PFSK-1 (cell line): ENCODE measurements around the gene AMBRA1.

Experiments
- FOXP2 ChIP-seq: optimal IDR thresholded peaks from 2 replicates; pipeline ENCODE3; 2011; ENCODE audit warnings: borderline replicate concordance, control low read depth, inconsistent platforms; ENCODE audit not compliant: insufficient read depth; ENCODE audit errors: extremely low read length, extremely low read depth
- POLR2AphosphoS5 ChIP-seq: IDR thresholded peaks from 2 replicates; pipeline ENCODE4 v1.6.1; 2012; ENCODE audit warnings: low read depth, mild to moderate bottlenecking, control low read depth, low read length, moderate library complexity
- SIN3A ChIP-seq: IDR thresholded peaks from 2 replicates; pipeline ENCODE4 v1.6.1; 2012; ENCODE audit warnings: mild to moderate bottlenecking, low read length, moderate library complexity, borderline replicate concordance; ENCODE audit not compliant: insufficient read depth
- TAF1 ChIP-seq: IDR thresholded peaks from 2 replicates; pipeline ENCODE4 v1.6.1; 2012; ENCODE audit warnings: low read length, control low read depth, borderline replicate concordance; ENCODE audit not compliant: insufficient read depth
- TF ChIP-seq, protein P1 (sequence below), 2 experiments: IDR thresholded peaks; 2 replicates each; pipeline versions ENCODE4 v1.6.1 to v1.8.0; 2011 to 2012; ENCODE audit warnings: low read depth in 2 of 2, low read length in 2 of 2, control low read depth in 1 of 2, inconsistent platforms in 1 of 2, mild to moderate bottlenecking in 1 of 2, moderate library complexity in 1 of 2; ENCODE audit not compliant: insufficient read depth in 1 of 2

Gene AMBRA1

GRCh38 chr11:46364791-46365190 is 229.0 kb downstream of the AMBRA1 start:
- no peak for TF ChIP-seq TAF1
- TF ChIP-seq, protein P1, sequence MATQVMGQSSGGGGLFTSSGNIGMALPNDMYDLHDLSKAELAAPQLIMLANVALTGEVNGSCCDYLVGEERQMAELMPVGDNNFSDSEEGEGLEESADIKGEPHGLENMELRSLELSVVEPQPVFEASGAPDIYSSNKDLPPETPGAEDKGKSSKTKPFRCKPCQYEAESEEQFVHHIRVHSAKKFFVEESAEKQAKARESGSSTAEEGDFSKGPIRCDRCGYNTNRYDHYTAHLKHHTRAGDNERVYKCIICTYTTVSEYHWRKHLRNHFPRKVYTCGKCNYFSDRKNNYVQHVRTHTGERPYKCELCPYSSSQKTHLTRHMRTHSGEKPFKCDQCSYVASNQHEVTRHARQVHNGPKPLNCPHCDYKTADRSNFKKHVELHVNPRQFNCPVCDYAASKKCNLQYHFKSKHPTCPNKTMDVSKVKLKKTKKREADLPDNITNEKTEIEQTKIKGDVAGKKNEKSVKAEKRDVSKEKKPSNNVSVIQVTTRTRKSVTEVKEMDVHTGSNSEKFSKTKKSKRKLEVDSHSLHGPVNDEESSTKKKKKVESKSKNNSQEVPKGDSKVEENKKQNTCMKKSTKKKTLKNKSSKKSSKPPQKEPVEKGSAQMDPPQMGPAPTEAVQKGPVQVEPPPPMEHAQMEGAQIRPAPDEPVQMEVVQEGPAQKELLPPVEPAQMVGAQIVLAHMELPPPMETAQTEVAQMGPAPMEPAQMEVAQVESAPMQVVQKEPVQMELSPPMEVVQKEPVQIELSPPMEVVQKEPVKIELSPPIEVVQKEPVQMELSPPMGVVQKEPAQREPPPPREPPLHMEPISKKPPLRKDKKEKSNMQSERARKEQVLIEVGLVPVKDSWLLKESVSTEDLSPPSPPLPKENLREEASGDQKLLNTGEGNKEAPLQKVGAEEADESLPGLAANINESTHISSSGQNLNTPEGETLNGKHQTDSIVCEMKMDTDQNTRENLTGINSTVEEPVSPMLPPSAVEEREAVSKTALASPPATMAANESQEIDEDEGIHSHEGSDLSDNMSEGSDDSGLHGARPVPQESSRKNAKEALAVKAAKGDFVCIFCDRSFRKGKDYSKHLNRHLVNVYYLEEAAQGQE (IDR thresholded peaks at IDR 0.05; ENCODE audit: insufficient read depth in 1 of 2, low read depth in 2 of 2, low read length in 2 of 2): no peak
- no peak for TF ChIP-seq FOXP2
- no peak for TF ChIP-seq SIN3A
- no peak for TF ChIP-seq POLR2AphosphoS5

- TF ChIP-seq, protein P1 (IDR thresholded peaks at IDR 0.05; ENCODE audit: insufficient read depth in 1 of 2, low read depth in 2 of 2, low read length in 2 of 2): no peak
- TF ChIP-seq TAF1: no peak
These were observed 229.8 kb downstream of the AMBRA1 start for GRCh38 chr11:46364056-46364455.

DNA sequence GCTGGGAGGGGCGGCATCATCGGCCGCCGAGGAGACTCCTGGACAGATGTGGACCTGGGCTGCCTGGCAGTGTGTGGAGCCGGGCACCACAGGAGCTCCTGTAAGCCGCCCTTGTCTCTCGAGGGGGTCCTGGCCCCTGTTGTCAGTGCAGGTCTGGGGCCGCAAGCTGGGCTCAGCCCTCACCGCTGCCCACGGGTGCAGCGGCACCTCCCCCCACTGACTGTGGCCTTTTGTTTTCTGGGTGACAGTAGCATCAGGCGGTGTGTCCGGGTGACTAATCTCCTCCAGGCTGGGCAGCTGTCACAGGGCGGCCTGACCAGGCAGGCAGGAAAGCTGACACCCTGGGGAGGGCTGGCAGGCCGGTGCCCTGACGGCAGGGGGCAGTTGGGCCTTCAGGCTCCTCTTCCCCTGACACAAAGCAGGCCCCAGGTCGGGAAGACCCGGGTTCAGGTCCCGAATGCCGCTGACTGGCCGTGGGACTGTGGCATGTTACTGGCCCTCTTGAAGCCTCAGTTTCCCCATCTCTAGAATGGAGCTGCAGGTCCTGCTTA is 230.3 kb downstream of the AMBRA1 start:
- no peak for TF ChIP-seq TAF1
- TF ChIP-seq FOXP2: no peak
- no peak for TF ChIP-seq SIN3A
- TF ChIP-seq, protein P1 (IDR thresholded peaks at IDR 0.05; ENCODE audit: insufficient read depth in 1 of 2, low read depth in 2 of 2, low read length in 2 of 2): no peak
- TF ChIP-seq POLR2AphosphoS5: no peak

GRCh38 chr11:46363031-46363407 is 230.8 kb downstream of the AMBRA1 start:
- TF ChIP-seq POLR2AphosphoS5 (no peak), FOXP2 (no peak), TAF1 (no peak), SIN3A (no peak)
- TF ChIP-seq, protein P1 (IDR thresholded peaks at IDR 0.05; ENCODE audit: insufficient read depth in 1 of 2, low read depth in 2 of 2, low read length in 2 of 2): no peak

GRCh38 chr11:46362156-46363030 is 231.4 kb downstream of the AMBRA1 start:
- TF ChIP-seq FOXP2: no peak
- TF ChIP-seq POLR2AphosphoS5: no peak
- TF ChIP-seq, protein P1 (IDR thresholded peaks at IDR 0.05; ENCODE audit: insufficient read depth in 1 of 2, low read depth in 2 of 2, low read length in 2 of 2): no peak
- no peak for TF ChIP-seq SIN3A
- TF ChIP-seq TAF1: no peak
